ENCODE data around the gene DNAJA3. TPM values are rescaled to one million over a fixed set of nuclear protein-coding genes. Genes with fewer than 3 reads are reported as not detected.

DNAJA3 gene
- total and polyA plus RNA-seq, 12 donors, result 29.0 to 76.7 (median 71.4) TPM

DNA sequence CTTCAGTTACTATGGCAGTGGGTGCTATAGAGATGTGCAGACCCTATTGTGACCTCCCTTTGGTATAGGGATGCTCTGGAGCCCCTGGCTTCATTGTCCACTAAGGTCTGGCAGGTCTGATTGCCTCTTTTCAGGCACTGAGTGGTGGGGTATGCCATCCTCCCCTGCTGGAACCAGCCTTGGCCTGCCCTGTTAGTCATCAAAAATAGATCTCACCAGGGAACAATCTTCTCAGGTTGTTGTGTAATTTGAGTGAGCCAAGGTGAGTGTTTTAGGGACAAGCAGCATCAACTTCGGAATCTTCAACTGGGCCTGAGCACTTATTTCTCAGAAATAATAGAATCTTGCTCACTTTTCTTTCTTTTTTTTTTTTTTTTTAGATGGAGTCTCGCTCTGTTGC, 70.1 kb downstream of the DNAJA3 start:
- H3K9me3 ChIP-seq, result no peaks in the 10 kb centered on the region
- no peaks in the 10 kb centered on the region for H3K27me3 ChIP-seq
- ATAC-seq, result no peak
- H3K36me3 ChIP-seq, result peaks cover 0 to 39% (median 3%) of the 10 kb centered on the region in 9 donors
- no peak for DNase-seq
- TF ChIP-seq, protein P1, sequence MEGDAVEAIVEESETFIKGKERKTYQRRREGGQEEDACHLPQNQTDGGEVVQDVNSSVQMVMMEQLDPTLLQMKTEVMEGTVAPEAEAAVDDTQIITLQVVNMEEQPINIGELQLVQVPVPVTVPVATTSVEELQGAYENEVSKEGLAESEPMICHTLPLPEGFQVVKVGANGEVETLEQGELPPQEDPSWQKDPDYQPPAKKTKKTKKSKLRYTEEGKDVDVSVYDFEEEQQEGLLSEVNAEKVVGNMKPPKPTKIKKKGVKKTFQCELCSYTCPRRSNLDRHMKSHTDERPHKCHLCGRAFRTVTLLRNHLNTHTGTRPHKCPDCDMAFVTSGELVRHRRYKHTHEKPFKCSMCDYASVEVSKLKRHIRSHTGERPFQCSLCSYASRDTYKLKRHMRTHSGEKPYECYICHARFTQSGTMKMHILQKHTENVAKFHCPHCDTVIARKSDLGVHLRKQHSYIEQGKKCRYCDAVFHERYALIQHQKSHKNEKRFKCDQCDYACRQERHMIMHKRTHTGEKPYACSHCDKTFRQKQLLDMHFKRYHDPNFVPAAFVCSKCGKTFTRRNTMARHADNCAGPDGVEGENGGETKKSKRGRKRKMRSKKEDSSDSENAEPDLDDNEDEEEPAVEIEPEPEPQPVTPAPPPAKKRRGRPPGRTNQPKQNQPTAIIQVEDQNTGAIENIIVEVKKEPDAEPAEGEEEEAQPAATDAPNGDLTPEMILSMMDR (IDR thresholded peaks at IDR 0.05), result no peak
- 99 to 100% methylated on average over 2 of the region's 2 CpGs for WGBS, 2 donors
- intact Hi-C loops (cut with DNase I), result no loop called here
- H3K27ac ChIP-seq, result peak overlapping the region in 1 of 10 donors; percentile 22
- H3K4me1 ChIP-seq, result peaks cover 3 to 39% (median 21%) of the 10 kb centered on the region in 9 donors
- H3K4me3 ChIP-seq, result no peak overlapping the region

DNA sequence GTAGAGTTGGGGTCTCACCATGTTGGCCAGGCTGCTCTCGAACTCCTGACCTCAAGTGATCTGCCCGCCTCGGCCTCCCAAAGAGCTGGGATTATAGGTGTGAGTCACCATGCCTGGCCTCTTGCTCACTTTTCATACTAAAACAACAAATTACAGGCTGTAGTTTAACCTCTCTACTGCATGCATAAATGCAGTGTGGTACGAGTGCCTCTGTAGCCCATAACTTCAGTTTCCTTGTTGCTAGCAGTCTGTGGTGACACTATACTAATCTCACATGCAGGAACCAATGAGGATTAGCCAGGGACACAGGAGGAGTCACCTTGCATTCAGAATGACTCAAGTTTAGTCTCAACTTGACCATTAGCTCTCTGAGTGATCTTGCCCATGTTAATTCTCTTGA, 70.6 kb downstream of the DNAJA3 start:
- Histone ChIP-seq H3K27me3 (no peaks in the 10 kb centered on the region), H3K36me3 (peaks cover 0 to 34% (median 3%) of the 10 kb centered on the region in 9 donors), H3K4me1 (peaks cover 3 to 45% (median 27%) of the 10 kb centered on the region in 9 donors), H3K9me3 (no peaks in the 10 kb centered on the region), H3K27ac (no peak overlapping the region), H3K4me3 (no peak overlapping the region)
- WGBS, 2 donors, result 92 to 99% methylated on average over 4 of the region's 4 CpGs
- intact Hi-C loops (cut with DNase I), result no loop called here
- ATAC-seq (no peak), DNase-seq (no peak)
- TF ChIP-seq, protein P1 (IDR thresholded peaks at IDR 0.05), result no peak

DNA sequence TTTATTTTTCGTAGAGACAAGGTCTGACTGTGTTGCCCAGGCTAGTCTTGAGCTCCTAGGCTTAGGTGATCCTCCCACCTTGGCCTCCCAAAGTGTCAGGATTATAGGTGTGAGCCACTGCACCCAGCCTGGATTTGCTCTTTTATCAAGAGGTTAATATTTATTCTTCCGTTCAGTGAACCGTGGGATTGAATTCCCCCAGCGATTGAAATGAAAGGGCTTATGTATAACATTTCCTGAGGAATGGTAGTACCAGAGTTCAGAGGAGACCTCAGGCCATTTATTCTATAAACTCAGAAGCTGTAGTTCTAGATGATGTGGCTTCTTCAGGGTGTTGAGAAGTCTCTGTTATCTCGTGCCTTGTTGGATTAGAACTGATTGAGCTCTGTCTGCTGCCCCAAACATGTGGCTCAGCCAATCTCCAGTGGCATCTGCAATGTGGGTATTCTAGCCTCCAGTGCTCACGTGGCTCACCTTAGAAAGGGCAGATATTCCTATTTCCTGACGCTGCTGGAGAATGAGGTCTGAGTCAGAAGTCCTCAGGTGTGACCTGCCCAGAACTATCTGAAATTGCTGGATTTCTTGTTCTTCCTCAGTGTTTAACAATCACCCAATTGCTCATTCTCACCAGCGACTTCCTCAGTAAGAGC, 73.0 kb downstream of the DNAJA3 start:
- TF ChIP-seq, protein P1 (IDR thresholded peaks at IDR 0.05), result no peak
- ATAC-seq, result no peak
- Histone ChIP-seq H3K27me3 (no peaks in the 10 kb centered on the region), H3K27ac (no peak overlapping the region), H3K36me3 (peaks cover 0 to 32% (median 3%) of the 10 kb centered on the region in 9 donors), H3K4me1 (peaks cover 6 to 68% (median 48%) of the 10 kb centered on the region in 9 donors), H3K9me3 (no peaks in the 10 kb centered on the region), H3K4me3 (no peak overlapping the region)
- intact Hi-C loops (cut with DNase I), result no loop called here
- 85 to 87% methylated on average over 8 of the region's 8 CpGs for WGBS, 2 donors
- DNase-seq, result no peak

DNA sequence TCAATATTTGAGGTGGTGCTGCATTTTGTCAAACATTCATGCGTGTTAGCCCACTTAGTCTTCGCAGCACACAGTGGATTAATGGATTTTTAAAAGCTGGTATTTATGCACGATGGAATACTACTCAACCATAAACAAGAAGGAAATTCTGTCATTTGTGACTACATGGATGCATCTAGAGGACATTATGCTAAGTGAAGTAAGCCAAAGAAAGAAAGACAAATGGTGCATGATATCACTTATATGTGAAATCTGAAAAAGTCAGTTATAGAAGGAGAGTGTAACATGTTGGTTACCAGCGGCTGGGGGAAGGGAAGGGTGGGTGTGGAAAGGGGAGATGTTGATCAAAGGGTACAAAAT, 73.5 kb downstream of the DNAJA3 start:
- no peaks in the 10 kb centered on the region for H3K27me3 ChIP-seq
- H3K27ac ChIP-seq, result no peak overlapping the region
- H3K36me3 ChIP-seq, result peaks cover 0 to 32% (median 3%) of the 10 kb centered on the region in 9 donors
- intact Hi-C loops (cut with DNase I), result no loop called here
- ATAC-seq, result no peak
- TF ChIP-seq, protein P1 (IDR thresholded peaks at IDR 0.05), result no peak
- H3K4me1 ChIP-seq, result peaks cover 6 to 74% (median 51%) of the 10 kb centered on the region in 9 donors
- 97 to 99% methylated on average over 4 of the region's 4 CpGs for WGBS, 2 donors
- no peak overlapping the region for H3K4me3 ChIP-seq
- H3K9me3 ChIP-seq, result no peaks in the 10 kb centered on the region
- no peak for DNase-seq

Data from heart right ventricle (tissue), 16 donors.